GM15510 (cell line): ENCODE measurements around the gene GDI1.

Source experiments
- POLR2A ChIP-seq: IDR thresholded peaks from 3 replicates; pipeline ENCODE4 v1.6.1; 2011; ENCODE audit warnings: borderline replicate concordance; ENCODE audit not compliant: insufficient read length; ENCODE audit errors: extremely low read depth

GDI1 gene

GRCh38 chrX:154464806-154465365 lies 27.9 kb downstream of the GDI1 start:
- TF ChIP-seq POLR2A, result no peak

DNA sequence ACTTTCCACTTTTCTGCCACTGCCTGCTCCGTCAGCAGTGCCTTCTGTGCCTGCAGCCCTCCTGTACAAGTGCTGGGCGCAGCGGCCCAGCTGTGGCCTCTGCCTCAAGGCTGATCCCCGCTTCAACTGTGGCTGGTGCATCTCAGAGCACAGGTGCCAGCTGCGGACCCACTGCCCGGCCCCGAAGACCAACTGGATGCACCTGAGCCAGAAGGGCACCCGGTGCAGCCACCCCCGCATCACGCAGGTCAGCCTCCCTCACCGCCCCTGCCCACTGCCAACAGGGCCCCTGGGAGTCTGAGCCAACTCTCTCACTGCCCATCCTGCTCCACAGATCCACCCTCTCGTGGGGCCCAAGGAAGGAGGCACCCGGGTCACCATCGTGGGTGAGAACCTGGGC lies 28.6 kb downstream of the GDI1 start:
- no peak for TF ChIP-seq POLR2A

DNA sequence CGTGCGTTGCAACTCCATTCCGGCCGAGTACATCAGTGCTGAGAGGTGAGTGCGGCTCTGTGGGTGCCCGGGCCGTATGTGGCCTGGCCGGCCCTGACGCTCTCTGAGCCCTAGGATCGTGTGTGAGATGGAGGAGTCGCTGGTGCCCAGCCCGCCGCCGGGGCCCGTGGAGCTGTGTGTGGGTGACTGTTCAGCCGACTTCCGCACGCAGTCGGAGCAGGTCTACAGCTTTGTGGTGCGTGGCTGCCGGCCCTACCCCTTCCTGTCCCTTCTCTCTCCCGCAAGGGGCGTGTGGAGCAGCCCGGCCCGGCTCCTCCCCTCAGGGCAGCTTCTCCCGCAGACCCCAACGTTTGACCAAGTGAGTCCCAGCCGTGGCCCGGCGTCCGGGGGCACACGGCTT lies 29.1 kb downstream of the GDI1 start:
- TF ChIP-seq POLR2A, result no peak

- no peak for TF ChIP-seq POLR2A
Observed at GRCh38 chrX:154466907-154467306, 30.0 kb downstream of the GDI1 start.

DNA sequence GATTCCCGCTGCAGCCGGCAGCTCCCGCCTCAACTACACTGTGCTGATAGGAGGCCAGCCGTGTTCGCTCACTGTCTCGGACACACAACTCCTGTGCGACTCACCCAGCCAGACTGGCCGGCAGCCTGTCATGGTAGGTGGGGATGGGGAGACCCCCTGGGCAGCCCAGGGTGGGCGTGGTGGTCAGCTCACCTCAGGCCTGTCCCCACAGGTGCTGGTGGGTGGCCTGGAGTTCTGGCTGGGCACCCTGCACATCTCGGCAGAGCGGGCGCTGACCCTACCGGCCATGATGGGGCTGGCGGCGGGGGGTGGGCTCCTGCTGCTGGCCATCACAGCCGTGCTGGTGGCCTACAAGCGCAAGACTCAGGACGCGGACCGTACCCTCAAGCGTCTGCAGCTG lies 30.6 kb downstream of the GDI1 start:
- TF ChIP-seq POLR2A, result no peak

DNA sequence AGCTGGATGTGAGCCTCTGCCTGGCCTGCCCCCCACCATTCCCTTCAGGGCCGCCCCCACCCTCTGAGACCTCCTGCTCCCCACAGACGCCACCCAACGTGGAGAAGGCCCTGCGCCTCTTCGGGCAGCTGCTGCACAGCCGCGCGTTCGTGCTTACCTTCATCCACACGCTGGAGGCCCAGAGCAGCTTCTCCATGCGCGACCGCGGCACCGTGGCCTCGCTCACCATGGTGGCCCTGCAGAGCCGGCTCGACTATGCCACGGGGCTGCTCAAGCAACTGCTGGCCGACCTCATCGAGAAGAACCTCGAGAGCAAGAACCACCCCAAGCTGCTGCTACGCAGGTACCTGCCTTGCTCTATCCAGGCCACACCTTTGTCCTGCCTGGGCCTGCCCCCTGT lies 31.3 kb downstream of the GDI1 start:
- no peak for TF ChIP-seq POLR2A

GRCh38 chrX:154469114-154469513 lies 32.2 kb downstream of the GDI1 start:
- TF ChIP-seq POLR2A, result no peak

DNA sequence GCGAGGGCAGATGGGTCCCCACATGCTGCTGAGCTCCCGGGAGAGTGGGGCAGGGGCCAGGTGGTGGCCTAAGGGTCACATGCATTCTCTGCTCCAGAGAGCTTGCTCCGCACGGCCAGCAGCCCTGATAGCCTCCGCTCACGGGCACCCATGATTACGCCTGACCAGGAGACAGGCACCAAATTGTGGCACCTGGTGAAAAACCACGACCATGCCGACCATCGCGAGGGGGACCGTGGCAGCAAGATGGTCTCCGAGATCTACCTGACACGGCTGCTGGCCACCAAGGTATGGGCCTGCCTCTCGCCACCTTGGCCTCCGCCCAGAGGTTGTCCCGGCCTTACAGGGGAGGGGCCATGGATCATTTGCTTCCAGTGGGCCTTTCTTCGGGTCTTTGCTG lies 32.9 kb downstream of the GDI1 start:
- TF ChIP-seq POLR2A, result no peak

DNA sequence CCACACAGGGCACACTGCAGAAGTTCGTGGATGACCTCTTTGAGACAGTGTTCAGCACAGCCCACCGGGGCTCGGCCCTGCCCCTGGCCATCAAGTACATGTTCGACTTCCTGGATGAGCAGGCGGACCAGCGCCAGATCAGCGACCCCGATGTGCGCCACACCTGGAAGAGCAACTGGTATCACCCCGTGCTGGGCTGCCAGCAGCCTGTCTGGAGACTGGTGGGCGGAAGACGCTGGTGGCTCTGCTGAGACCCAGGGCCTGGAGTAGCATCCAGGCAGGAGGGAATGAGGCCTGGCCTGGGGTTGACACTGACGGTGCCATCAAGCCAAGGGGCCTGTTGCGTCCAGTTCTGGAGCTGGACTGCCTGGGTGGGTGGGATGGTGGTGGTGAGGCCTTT lies 33.5 kb downstream of the GDI1 start:
- no peak for TF ChIP-seq POLR2A

- no peak for TF ChIP-seq POLR2A
Observed at GRCh38 chrX:154470914-154471568, 34.1 kb downstream of the GDI1 start.

DNA sequence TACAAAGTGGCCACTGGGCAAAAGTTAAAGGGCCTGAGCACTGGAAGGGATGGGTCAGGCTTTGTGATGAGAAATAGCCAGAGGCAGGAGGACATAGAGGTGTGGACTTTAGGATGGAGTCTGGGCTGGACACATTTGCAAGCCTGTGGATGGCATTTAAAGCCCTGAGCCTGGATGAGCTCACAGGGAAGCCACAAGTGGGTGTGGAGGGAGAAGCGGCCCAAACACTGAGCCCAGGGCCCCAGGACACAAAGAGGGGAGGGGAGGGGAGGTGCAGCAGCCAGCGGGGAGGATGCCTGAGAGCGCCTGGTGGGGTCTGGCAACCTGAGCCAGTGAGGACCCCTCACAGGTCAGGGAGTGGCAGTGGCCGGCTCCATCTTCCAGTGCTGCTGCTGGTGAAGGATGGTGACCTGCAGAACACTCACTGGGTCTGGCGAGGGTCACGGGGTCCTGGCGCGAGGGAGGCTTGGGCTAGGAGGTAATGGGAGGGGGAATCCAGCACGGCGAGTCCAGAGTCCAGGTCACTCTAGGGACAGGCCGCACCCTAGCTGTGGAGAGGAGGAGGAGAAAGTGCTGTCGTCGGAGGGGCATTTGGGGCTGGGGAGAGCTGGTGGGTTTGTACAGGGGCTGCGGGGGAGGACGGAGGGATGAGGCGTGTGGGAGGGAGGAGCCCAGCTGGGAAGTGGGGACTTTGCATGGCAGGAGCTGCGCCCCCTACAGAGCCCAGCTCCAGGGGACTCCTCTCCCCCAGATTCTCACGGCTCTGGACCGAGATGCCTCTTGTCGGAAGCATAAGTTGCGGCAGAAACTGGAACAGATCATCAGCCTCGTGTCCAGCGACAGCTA lies 35.1 kb downstream of the GDI1 start:
- TF ChIP-seq POLR2A, result no peak

- TF ChIP-seq POLR2A, result no peak
Observed at GRCh38 chrX:154472685-154473632, 36.0 kb downstream of the GDI1 start.

DNA sequence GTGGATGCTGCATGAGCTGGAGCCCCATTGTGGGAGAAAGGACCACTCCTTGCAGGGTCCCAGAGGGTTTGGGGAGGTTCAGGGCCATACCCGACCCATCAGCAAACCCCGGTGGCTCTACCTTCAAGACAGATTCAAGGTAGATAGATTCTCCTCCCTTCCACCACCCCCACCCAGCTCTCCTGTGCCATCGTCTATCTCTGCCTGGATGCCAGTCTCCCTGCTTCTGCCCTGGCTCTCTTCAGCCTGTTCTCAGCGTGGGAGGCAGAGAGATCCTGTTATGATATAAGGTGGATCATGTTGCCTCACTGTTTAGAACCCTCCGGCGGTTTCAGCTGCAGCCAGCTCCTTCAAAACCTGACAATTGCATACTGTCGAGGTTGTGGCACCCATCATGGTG lies 36.7 kb downstream of the GDI1 start:
- no peak for TF ChIP-seq POLR2A

DNA sequence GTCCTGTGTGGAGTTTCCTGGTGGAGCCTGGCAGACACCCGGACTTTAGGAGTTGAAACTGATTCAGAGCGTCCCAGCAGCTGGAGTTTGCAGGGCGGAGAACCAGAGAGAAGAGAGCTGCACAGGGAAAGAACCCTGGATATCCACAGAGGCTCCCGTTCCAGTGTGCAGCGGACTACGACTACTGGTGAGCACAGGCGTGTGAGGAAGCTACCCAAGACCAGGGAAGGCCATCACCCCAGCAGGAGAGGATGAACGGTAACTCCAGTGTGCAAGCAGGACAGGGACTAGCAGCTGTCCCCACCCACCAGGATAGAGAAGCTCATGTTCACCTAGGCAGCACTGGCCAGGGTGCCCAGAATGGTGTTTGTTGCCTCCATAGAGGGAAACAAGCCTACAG lies 39.9 kb downstream of the GDI1 start:
- TF ChIP-seq POLR2A, result no peak
